KOPT-K1 (cell line): ENCODE data around the gene MCEE.
A peak's percentile ranks its signal among the peaks of the same experiment; 100 is the strongest.
"Not testable (repeated sequence)": the region's sequence is repeated elsewhere in the genome, so short reads cannot be mapped to it uniquely, and the experiment has no call there.

ENCODE experiments used
- H3K27ac ChIP-seq: fragments of 200-600 bp; sonication (generic); 2 replicates; pipeline ENCODE4 v1.5.1; 2016; ENCODE audit warnings: antibody characterized with exemption, mild to moderate bottlenecking, low read depth, low read length; ENCODE audit not compliant: poor library complexity, severe bottlenecking
- H3K36me3 ChIP-seq: fragments of 200-600 bp; sonication (generic); 2 replicates; pipeline ENCODE4 v1.5.1; 2017; ENCODE audit warnings: antibody characterized with exemption, mild to moderate bottlenecking, low read length, moderate library complexity; ENCODE audit not compliant: insufficient read depth
- H3K9me3 ChIP-seq: fragments of 200-600 bp; sonication (generic); 2 replicates; pipeline ENCODE4 v1.5.1; 2017; ENCODE audit warnings: antibody characterized with exemption, low read length, mild to moderate bottlenecking; ENCODE audit not compliant: insufficient read depth, poor library complexity, severe bottlenecking

The MCEE gene

GRCh38 chr2:71130152-71130904 is at the start of gene MCEE, which contains the start of gene MPHOSPH10:
Gene MCEE (minus strand): TSS chr2:71130229. CDS start chr2:71130219, 10 bp downstream.
Gene MPHOSPH10 (plus strand): TSS chr2:71130634. CDS start chr2:71130666, 32 bp downstream.
- H3K9me3 ChIP-seq: no peaks in the 10 kb centered on the region
- peaks cover 32% of the 10 kb centered on the region for H3K36me3 ChIP-seq
- H3K27ac ChIP-seq: peak within 1 kb of the TSS; percentile 80

GRCh38 chr2:71178836-71179235 is 48.8 kb upstream of the MCEE start:
- H3K9me3 ChIP-seq, H3K27ac ChIP-seq, H3K36me3 ChIP-seq: not testable (repeated sequence)

GRCh38 chr2:71174207-71174606 is 44.2 kb upstream of the MCEE start:
- H3K27ac ChIP-seq: no peak overlapping the region
- no peaks in the 10 kb centered on the region for H3K9me3 ChIP-seq
- H3K36me3 ChIP-seq: no peaks in the 10 kb centered on the region

- Histone ChIP-seq H3K36me3 (no peaks in the 10 kb centered on the region), H3K27ac (no peak overlapping the region)
Measured at GRCh38 chr2:71173096-71173495, 43.1 kb upstream of the MCEE start.

GRCh38 chr2:71166812-71167211 is 36.8 kb upstream of the MCEE start:
- H3K36me3 ChIP-seq: no peaks in the 10 kb centered on the region
- no peaks in the 10 kb centered on the region for H3K9me3 ChIP-seq
- no peak overlapping the region for H3K27ac ChIP-seq

More at GRCh38 chr2:71173096-71173495, 43.1 kb upstream of the MCEE start:
- no peaks in the 10 kb centered on the region for H3K9me3 ChIP-seq

- Histone ChIP-seq H3K27ac (no peak overlapping the region), H3K36me3 (no peaks in the 10 kb centered on the region), H3K9me3 (no peaks in the 10 kb centered on the region)
Measured at GRCh38 chr2:71157124-71157793, 27.2 kb upstream of the MCEE start.

- H3K36me3 ChIP-seq: peaks cover 1% of the 10 kb centered on the region; the same call in 1 of the 2 replicates
- H3K27ac ChIP-seq: no peak overlapping the region
Measured at GRCh38 chr2:71156573-71156972, 26.5 kb upstream of the MCEE start.

GRCh38 chr2:71155846-71156245 is 25.8 kb upstream of the MCEE start:
- Histone ChIP-seq H3K9me3 (no peaks in the 10 kb centered on the region), H3K36me3 (peaks cover 8% of the 10 kb centered on the region), H3K27ac (no peak overlapping the region)

More at GRCh38 chr2:71156573-71156972, 26.5 kb upstream of the MCEE start:
- no peaks in the 10 kb centered on the region for H3K9me3 ChIP-seq

GRCh38 chr2:71154798-71155197 is 24.8 kb upstream of the MCEE start:
- peaks cover 19% of the 10 kb centered on the region for H3K36me3 ChIP-seq
- no peaks in the 10 kb centered on the region for H3K9me3 ChIP-seq
- H3K27ac ChIP-seq: no peak overlapping the region

GRCh38 chr2:71154279-71154678 is 24.2 kb upstream of the MCEE start:
- no peak overlapping the region for H3K27ac ChIP-seq
- H3K36me3 ChIP-seq: peaks cover 24% of the 10 kb centered on the region
- H3K9me3 ChIP-seq: no peaks in the 10 kb centered on the region

- no peak overlapping the region for H3K27ac ChIP-seq
- no peaks in the 10 kb centered on the region for H3K9me3 ChIP-seq
- H3K36me3 ChIP-seq: peaks cover 30% of the 10 kb centered on the region
Measured at GRCh38 chr2:71153585-71154224, 23.7 kb upstream of the MCEE start.

GRCh38 chr2:71151620-71152019 is 21.6 kb upstream of the MCEE start:
- Histone ChIP-seq H3K9me3 (no peaks in the 10 kb centered on the region), H3K27ac (no peak overlapping the region), H3K36me3 (peaks cover 51% of the 10 kb centered on the region)

- Histone ChIP-seq H3K27ac (no peak overlapping the region), H3K36me3 (peaks cover 64% of the 10 kb centered on the region), H3K9me3 (no peaks in the 10 kb centered on the region)
Measured at GRCh38 chr2:71150082-71150816, 20.2 kb upstream of the MCEE start.

GRCh38 chr2:71148506-71149063 is 18.6 kb upstream of the MCEE start:
- Histone ChIP-seq H3K27ac (no peak overlapping the region), H3K36me3 (peaks cover 81% of the 10 kb centered on the region), H3K9me3 (no peaks in the 10 kb centered on the region)
